GM21526 (cell line): ENCODE measurements around the gene IGFBP1.
"Not testable (repeated sequence)": the region's sequence is repeated elsewhere in the genome, so short reads cannot be mapped to it uniquely, and the experiment has no call there.

Experiments
- ATAC-seq: cut with Tn5 transposase; IDR thresholded peaks from one replicate; pipeline ENCODE4 v1.9.1; 2021; ENCODE audit warnings: moderate library complexity; ENCODE audit not compliant: unreplicated experiment, low FRiP score

The IGFBP1 gene

GRCh38 chr7:45888185-45888992 is at the start of gene IGFBP1:
Gene IGFBP1, plus strand, starts transcription at chr7:45888488. Its CDS starts 165 bp downstream, at chr7:45888653.
- no peak for ATAC-seq

DNA sequence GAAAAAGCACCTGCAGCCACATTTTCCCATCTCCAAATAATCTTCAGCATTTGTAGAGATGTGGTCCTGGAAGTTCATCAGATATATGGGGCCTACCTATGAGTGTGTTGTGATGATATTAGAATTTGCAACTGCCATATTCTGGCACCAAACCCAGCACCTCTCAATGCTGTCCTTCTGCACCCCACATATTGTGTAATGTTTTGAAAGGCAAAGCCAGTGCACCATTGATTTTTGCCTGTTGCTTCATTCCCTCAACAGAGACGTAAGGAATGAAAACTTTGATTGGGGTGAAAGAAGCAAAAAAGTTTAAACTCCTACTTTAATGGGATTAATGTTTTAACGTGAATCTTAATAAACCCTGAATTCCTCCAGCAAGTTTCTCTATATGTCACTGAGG is 49.4 kb upstream of the IGFBP1 start:
- ATAC-seq = not testable (repeated sequence)

GRCh38 chr7:45841926-45842717 is 46.2 kb upstream of the IGFBP1 start:
- not testable (repeated sequence) for ATAC-seq

GRCh38 chr7:45846536-45846935 is 41.8 kb upstream of the IGFBP1 start:
- not testable (repeated sequence) for ATAC-seq

DNA sequence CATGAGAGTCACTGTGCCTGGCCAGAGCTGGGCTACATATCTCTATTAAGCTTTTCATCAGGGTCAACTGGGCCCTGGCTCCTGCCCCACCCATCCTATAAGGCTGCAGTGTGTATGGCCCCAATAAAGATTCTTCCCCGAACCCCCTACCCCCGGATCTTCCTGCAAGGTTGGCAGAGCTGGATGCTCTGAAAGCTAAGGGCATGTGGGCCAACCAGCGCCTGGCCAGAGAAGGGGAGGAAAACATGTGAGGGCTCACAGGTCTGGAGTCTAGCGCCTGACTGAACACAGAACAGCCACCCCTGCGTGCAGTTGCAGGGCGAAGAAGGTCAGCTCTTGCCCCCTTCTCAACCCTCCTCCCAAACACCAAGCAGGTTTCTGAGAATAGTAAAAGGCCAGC is 39.6 kb upstream of the IGFBP1 start:
- not testable (repeated sequence) for ATAC-seq

DNA sequence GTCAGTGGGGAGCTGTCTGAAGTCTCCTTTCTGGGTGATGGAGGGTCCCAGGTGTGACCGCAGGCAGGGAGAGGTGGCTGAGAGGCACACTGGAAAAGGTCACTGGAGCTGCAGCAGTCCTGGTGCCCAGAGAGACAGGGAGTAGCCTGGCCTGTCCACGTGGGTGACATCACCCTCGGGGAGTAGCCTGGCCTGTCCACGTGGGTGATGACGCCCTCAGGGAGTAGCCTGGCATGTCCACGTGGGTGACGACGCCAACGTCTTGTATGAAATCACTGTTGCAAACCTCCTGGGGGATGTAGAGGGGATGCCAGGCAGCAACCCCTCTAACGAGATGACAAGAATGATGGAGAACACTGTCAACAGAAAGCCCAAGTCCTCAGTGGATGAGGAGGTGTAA is 35.3 kb upstream of the IGFBP1 start:
- ATAC-seq = not testable (repeated sequence)

DNA sequence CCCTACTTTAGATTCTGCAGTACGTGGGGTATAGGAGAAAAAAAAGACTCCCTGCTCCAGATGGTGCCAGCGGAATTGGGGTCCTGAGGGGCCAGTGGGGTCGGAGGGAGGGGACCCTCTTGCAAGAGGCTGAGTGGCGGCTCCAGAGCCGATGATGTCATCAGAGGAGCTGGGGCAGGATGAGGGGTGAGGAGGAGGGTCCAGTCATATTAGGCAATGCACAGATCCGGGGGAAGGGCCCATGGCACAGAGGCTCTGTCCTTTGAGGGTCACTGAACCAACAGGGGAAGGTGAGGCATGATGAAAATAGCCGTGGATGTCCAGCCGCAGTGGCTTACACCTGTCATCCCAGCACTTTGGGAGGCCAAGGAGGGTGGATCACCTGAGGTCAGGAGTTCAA is 34.8 kb upstream of the IGFBP1 start:
- not testable (repeated sequence) for ATAC-seq

DNA sequence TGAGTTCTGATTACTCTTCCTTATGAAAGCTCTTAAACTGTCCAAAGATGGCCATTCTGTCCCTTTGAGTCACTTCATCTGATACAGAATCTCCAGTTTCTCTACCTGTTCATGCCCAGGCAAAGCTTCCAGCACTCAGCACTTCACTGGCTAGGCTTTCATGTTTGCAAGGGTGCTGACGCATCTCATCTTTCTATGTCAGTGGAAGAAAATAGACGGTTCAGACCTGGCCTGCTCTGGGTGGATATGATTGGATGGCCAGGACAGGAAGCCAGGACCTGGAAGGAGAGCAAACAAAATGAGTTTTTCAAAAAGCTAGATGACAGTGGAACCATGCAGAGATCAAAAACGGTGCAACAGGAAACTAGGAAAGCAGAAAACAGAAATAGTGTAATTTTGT is 32.6 kb upstream of the IGFBP1 start:
- ATAC-seq = not testable (repeated sequence)

- not testable (repeated sequence) for ATAC-seq
Observed at GRCh38 chr7:45856888-45857287, 31.4 kb upstream of the IGFBP1 start.

GRCh38 chr7:45863715-45864114 is 24.6 kb upstream of the IGFBP1 start:
- no peak for ATAC-seq

GRCh38 chr7:45865594-45866410 is 22.5 kb upstream of the IGFBP1 start:
- ATAC-seq = no peak

GRCh38 chr7:45867471-45867870 is 20.8 kb upstream of the IGFBP1 start:
- no peak for ATAC-seq

- ATAC-seq = no peak
Observed at GRCh38 chr7:45869426-45869825, 18.9 kb upstream of the IGFBP1 start.

GRCh38 chr7:45872116-45873034 is 15.9 kb upstream of the IGFBP1 start:
- ATAC-seq = no peak

GRCh38 chr7:45873035-45873354 is 15.3 kb upstream of the IGFBP1 start, which contains the start of gene CCDC201:
Gene CCDC201, minus strand, starts transcription at chr7:45873082. Its CDS starts 75 bp downstream, at chr7:45873007.
- no peak for ATAC-seq

- ATAC-seq = no peak
Observed at GRCh38 chr7:45873355-45873754, 14.9 kb upstream of the IGFBP1 start.

- ATAC-seq = no peak
Observed at GRCh38 chr7:45874408-45875131, 13.7 kb upstream of the IGFBP1 start.

- no peak for ATAC-seq
Observed at GRCh38 chr7:45876519-45876918, 11.8 kb upstream of the IGFBP1 start.
